Measurements from ENCODE around the gene SHROOM4.

Gene SHROOM4

GRCh38 chrX:50622751-50623150 is 191.2 kb downstream of the SHROOM4 start:
- Histone ChIP-seq H2AFZ (ENCODE audit: low read depth, low read length) (no peak overlapping the region), H3K9ac (ENCODE audit: low read depth, low read length) (no peak overlapping the region), H4K20me1 (ENCODE audit: insufficient read depth, low read length) (no peaks in the 10 kb centered on the region), H3K36me3 (ENCODE audit: insufficient read depth, low read length) (no peaks in the 10 kb centered on the region), H3K4me2 (ENCODE audit: insufficient read depth, low read length) (no peak overlapping the region), H3K4me3 (ENCODE audit: low read depth in 1 of 2, low read length in 2 of 2) (no peak overlapping the region), H3K9me3 (ENCODE audit: insufficient read depth, low read length, severe bottlenecking) (no peaks in the 10 kb centered on the region), H3K27ac (ENCODE audit: low read length) (no peak overlapping the region), H3K27me3 (ENCODE audit: insufficient read depth, low read length, poor library complexity) (no peaks in the 10 kb centered on the region), H3K79me2 (ENCODE audit: insufficient read depth, low read length) (no peaks in the 10 kb centered on the region), H3K4me1 (ENCODE audit: insufficient read depth, low read length) (no peaks in the 10 kb centered on the region)
- TF ChIP-seq EZH2 (IDR thresholded peaks at IDR 0.05; ENCODE audit: borderline replicate concordance, low read depth, low read length, severe bottlenecking) (no peak), CTCF (IDR thresholded peaks at IDR 0.05; ENCODE audit: borderline replicate concordance, extremely low read depth, low read length, poor library complexity, severe bottlenecking) (no peak)
- DNase-seq: no peak
- ATAC-seq (ENCODE audit: insufficient read depth, low read depth): no peak

GRCh38 chrX:50618788-50619558 is 195.0 kb downstream of the SHROOM4 start:
- Histone ChIP-seq H3K27me3 (ENCODE audit: insufficient read depth, low read length, poor library complexity) (no peaks in the 10 kb centered on the region), H2AFZ (ENCODE audit: low read depth, low read length) (no peak overlapping the region), H3K4me3 (ENCODE audit: low read depth in 1 of 2, low read length in 2 of 2) (no peak overlapping the region), H3K4me2 (ENCODE audit: insufficient read depth, low read length) (no peak overlapping the region), H3K79me2 (ENCODE audit: insufficient read depth, low read length) (no peaks in the 10 kb centered on the region), H3K27ac (ENCODE audit: low read length) (no peak overlapping the region), H3K9me3 (ENCODE audit: insufficient read depth, low read length, severe bottlenecking) (no peaks in the 10 kb centered on the region), H4K20me1 (ENCODE audit: insufficient read depth, low read length) (no peaks in the 10 kb centered on the region), H3K4me1 (ENCODE audit: insufficient read depth, low read length) (no peaks in the 10 kb centered on the region), H3K36me3 (ENCODE audit: insufficient read depth, low read length) (no peaks in the 10 kb centered on the region), H3K9ac (ENCODE audit: low read depth, low read length) (no peak overlapping the region)
- no peak for TF ChIP-seq CTCF (IDR thresholded peaks at IDR 0.05; ENCODE audit: borderline replicate concordance, extremely low read depth, low read length, poor library complexity, severe bottlenecking)
- TF ChIP-seq EZH2 (IDR thresholded peaks at IDR 0.05; ENCODE audit: borderline replicate concordance, low read depth, low read length, severe bottlenecking): no peak
- ATAC-seq (ENCODE audit: insufficient read depth, low read depth): no peak
- DNase-seq: no peak

- H3K9me3 ChIP-seq (ENCODE audit: insufficient read depth, low read length, severe bottlenecking): no peaks in the 10 kb centered on the region
- H2AFZ ChIP-seq (ENCODE audit: low read depth, low read length): no peak overlapping the region
- no peak overlapping the region for H3K9ac ChIP-seq (ENCODE audit: low read depth, low read length)
- no peaks in the 10 kb centered on the region for H4K20me1 ChIP-seq (ENCODE audit: insufficient read depth, low read length)
- no peaks in the 10 kb centered on the region for H3K4me1 ChIP-seq (ENCODE audit: insufficient read depth, low read length)
- H3K79me2 ChIP-seq (ENCODE audit: insufficient read depth, low read length): no peaks in the 10 kb centered on the region
- no peak overlapping the region for H3K4me2 ChIP-seq (ENCODE audit: insufficient read depth, low read length)
- DNase-seq (no peak), ATAC-seq (ENCODE audit: insufficient read depth, low read depth) (no peak)
- H3K27ac ChIP-seq (ENCODE audit: low read length): no peak overlapping the region
- no peak overlapping the region for H3K4me3 ChIP-seq (ENCODE audit: low read depth in 1 of 2, low read length in 2 of 2)
- no peak for TF ChIP-seq CTCF (IDR thresholded peaks at IDR 0.05; ENCODE audit: borderline replicate concordance, extremely low read depth, low read length, poor library complexity, severe bottlenecking)
- TF ChIP-seq EZH2 (IDR thresholded peaks at IDR 0.05; ENCODE audit: borderline replicate concordance, low read depth, low read length, severe bottlenecking): no peak
- H3K36me3 ChIP-seq (ENCODE audit: insufficient read depth, low read length): no peaks in the 10 kb centered on the region
- no peaks in the 10 kb centered on the region for H3K27me3 ChIP-seq (ENCODE audit: insufficient read depth, low read length, poor library complexity)
These were observed 196.8 kb downstream of the SHROOM4 start for GRCh38 chrX:50617183-50617582.

Data from DND-41 (cell line).